NCI-H2227 (cell line): ENCODE data around the gene RPP25.
A peak's percentile ranks its signal among the peaks of the same experiment; 100 is the strongest.

ENCODE experiments used
- DNase-seq: peaks from one replicate; lab custom pipeline; 2025; ENCODE audit not compliant: unreplicated experiment; lab: John Stamatoyannopoulos, UW

RPP25 gene, protein sequence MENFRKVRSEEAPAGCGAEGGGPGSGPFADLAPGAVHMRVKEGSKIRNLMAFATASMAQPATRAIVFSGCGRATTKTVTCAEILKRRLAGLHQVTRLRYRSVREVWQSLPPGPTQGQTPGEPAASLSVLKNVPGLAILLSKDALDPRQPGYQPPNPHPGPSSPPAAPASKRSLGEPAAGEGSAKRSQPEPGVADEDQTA

DNA sequence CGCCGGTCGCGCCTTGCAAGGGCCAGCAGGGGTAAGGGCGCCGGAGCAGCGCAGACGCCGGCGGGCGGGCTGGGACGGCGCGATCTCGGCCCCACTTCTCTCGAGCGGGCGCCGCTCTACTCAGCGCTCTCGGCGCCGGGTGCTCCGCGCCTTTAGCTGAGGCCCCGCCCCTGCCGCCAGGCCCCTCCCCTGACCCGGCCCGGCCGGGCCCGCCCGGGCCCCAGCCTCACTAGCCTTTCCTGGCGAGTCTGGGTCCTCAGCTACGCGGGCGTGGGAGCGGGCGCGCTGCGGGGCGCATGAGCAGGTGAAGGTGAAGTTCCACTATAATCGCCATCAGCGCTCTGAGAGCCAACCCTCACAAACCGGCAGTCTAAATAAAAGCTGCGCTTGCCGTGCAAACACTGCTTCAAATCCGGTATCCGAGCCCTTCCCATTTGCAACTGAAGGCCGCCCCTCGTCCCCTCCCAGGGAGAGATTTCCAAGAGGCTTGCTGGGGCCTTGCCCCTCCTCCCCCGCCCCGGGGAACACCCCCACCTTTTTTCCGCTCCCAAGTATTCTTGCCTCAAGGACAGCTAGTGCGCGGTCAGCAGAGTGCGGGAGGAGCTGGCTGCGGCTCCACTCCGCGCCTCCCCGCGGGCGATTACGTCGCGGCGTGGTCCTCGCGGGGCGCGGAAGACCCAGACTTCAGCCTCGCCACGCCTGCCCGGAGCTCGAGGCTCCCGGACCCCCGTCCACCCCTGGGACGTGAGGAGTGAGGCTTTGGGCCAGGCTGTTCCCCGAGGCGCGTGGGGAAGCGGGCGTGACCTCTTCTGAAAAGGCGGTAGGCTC is at the start of gene RPP25:
RPP25 (minus strand) TSS at position 125 of the 828 bp plus-strand sequence. CDS start 189 bp downstream, outside the sequence.
- peak; percentile 85 for DNase-seq

DNA sequence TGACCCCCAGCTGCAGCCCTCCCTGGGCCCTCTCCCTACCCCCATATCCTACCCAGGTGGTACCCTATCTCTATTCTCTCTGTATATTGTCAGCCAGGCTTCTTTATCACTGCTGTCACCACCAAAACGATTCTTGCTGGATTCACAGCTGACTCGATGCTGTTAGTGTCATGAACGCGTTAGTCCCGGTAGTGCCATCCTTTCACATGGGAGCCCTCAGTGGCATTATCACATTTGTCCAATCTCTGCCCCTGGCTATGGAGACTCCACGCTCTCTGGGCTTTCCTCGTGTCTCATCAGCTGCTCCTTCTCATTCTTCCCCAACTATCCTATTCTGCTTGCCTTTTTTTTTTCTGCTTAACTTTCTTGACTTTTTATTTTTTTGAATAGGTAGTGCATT is 45.8 kb upstream of the RPP25 start:
- DNase-seq: no peak

DNA sequence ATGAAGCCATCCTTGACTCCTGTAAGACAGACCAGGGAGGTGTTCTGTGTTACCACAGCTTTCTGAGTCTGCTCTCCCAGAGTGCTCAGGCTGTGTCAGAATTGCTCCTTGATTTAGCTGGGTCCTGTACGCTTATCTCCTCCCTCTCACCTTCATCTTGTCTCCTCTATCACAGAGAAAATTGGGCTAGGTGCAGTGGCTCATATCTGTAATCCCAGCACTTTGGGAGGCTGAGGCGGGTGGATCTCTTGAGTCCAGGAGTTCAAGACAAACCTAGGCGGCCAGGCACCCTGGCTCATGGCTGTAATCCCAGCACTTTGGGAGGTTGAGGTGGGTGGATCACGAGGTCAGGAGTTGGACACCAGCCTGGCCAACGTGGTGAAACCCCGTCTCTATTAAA is 44.7 kb upstream of the RPP25 start:
- DNase-seq: no peak

DNA sequence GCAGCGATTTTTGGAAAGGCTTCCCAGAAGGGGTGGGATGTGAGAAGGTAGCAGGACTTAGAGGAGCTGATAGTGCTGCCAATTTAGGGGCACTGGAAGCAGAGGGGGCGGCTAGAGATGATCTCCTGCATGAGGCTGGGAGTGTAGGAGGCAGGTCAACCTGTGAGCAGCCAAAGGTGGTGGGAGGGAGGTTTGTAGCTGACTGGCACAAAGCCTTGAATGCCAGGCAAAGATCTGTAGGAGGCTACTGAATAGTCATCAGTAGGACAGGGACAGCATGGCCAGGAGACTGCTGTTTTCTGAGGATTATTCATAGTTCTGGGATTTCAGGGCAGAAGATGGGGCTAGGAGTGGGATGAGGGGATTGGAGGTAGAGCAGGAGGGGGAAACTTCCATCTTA is 41.0 kb upstream of the RPP25 start:
- DNase-seq: no peak

DNA sequence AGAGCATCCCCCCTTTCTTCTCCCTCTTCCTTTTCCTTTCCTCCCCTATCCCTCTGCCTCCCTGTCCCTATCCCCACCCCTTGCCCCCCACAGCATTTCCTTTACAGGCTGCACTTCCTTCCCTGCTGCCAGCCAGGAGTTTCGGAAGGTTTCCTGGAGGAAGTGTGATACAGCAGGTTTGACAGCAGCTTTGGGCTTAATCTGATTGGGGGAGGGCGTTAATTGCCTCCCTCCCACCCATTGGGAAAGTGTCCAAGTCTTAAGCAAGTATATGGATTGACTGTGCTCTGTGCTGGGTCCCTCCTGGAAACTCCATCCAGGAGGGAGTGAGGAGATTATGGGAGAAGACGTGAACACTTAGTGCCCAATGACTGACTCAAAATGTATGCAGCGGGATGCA is 40.6 kb upstream of the RPP25 start:
- DNase-seq: no peak

DNA sequence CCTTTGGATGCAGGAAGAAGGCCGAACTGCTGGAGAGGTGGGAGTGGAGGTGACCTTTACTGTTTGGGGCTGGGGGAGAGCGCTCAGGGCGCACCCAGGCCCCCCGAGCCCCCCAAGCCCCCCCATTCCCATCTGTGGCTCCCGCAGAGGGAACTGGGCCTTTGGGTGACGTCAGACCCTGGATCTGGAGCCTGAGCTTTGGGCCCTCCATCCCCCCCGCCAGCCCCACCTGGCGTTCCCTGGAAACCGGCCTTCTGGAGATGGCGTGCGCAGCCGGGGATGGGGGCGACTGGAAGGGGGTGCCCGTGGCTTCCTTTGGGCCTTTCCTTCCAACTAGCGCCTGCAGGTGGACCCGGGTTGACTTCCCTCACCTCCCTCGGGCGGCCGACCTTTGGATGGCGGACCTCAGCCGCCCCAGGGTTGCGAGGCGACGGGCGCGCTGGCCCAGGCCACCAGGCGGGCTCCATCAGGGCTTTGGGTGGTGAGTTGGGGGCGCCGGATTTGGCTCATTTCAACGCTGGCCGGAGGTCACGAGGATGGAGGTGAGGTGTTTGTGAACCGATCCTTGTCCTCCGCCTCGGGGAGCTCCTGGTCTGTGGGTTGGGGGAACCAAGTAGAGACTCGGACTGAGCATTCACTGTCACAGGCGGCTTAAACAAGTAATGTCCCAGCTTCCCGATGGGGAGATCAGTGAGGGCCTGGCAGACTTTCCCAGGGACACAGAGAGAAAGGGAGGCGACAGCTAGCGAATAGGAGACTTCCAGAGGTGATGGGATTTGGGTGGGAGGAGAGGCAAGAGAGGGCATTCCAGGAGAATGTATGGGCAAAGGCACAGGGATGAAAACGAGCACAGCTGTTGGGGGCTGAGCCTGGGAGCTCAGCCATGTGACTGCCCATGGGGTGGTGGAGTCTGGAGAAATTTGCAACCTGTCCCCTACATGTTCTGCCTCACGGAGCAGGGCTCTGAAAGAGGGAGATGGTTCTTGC is 39.5 kb upstream of the RPP25 start:
- peak; percentile 59 for DNase-seq

DNA sequence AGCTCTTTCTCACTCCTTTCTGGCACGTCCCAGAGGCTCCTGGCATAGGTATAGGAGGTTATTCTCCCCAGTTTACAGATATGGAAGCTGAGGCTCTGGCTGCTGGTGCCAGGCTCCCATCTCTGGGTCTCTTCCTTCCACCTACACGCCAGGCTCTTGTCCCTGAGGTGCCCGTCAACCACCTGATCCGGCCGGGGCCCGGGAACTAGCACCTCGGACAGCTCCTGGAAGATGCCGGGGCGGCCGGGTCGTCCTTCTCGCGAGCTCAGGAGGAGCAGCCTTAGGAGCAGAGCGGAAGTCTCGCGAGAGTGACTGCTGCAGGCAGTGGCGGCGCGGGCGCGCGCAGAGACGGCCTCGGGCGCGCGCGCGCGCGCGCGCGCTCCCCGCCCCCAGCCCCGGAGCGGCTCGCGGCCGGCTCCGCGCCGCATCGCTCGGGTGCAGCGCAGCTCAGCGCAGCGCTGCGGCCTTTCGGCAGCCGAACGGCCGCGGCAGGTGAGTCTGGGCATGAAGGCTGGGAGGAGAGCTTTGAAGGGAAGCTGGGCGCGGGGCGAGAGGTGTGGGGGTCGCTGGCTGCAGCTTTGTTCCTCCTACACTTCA is 38.7 kb upstream of the RPP25 start, which contains the start of gene SCAMP5:
SCAMP5 (plus strand) TSS at position 382 of the 597 bp plus-strand sequence. CDS start 16,277 bp downstream, outside the sequence.
- peak; percentile 96 for DNase-seq

DNA sequence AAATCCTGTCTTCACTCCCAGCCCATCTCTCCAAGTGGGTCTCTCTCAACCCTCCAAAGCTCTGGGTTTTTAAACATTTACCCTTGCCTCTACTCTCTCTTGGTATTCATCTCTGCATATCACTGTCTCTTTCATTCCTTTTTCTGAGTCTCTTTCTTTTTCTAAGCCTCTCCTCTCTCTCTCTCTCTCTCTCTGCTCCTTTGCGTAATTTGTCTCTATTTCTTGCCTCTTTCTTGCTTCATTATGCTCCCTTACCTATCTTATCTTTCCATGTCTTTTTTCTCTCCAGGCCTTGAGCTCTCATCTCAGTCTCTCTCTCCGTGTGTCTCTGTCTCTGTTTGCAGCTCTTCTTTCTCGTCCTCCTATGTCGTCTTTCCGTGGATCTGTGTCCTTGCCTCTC is 38.1 kb upstream of the RPP25 start:
- DNase-seq: no peak

DNA sequence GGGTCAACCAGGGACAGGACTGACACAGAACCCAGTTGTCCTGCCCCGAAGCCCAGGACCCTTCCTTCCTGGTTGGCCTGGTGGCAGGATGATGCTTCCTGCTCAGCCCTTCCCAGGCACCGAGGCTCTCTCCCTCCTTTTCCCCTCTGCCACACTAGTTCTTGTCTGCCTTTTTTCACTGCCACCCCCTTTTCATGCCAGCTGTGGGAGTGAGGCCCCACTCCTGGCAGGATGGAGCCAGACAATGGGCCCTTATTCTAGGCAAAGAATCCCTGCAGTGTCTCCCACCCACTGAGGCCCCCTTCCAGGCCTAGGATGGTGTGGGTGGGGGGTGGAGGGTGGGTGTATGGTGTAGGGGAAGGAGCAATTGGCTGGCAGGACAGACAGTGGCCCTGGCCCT is 37.7 kb upstream of the RPP25 start:
- DNase-seq: no peak

DNA sequence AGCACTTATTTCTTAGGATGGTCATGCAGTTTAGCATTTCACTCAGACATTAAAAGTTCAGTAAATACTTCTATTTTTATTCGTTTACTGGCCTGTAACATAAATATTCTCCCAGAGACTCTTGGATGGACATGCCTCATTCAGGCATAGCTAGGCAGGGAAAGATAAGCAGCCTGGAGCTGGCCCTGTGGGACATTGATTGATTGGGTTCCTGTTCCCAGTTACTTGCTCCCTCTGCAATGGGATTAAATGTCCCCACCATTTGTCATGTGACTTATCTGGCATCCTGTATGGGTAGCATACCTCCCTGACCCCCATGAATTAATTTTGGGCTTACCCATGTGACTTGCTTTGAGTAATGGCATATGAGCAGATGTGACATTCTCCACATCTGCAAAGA is 36.0 kb upstream of the RPP25 start:
- DNase-seq: no peak

DNA sequence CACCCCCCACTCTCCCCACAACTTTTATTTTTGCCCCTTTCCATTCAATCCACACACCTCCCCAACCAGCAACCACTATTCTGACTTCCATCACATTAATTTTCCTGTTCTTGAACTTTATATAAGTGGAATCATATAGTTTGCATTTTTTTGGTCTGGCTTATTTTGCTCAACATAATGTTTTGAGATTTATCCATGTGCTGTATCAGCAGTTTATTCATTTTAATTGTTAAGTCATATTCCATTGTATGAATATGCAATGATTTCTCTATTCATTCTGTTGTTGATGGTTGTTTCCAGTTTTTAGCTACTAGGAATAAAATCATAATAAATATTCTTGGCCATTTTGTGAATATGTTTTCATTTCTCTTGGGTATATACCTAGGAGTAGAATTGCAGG is 33.0 kb upstream of the RPP25 start:
- DNase-seq: no peak

DNA sequence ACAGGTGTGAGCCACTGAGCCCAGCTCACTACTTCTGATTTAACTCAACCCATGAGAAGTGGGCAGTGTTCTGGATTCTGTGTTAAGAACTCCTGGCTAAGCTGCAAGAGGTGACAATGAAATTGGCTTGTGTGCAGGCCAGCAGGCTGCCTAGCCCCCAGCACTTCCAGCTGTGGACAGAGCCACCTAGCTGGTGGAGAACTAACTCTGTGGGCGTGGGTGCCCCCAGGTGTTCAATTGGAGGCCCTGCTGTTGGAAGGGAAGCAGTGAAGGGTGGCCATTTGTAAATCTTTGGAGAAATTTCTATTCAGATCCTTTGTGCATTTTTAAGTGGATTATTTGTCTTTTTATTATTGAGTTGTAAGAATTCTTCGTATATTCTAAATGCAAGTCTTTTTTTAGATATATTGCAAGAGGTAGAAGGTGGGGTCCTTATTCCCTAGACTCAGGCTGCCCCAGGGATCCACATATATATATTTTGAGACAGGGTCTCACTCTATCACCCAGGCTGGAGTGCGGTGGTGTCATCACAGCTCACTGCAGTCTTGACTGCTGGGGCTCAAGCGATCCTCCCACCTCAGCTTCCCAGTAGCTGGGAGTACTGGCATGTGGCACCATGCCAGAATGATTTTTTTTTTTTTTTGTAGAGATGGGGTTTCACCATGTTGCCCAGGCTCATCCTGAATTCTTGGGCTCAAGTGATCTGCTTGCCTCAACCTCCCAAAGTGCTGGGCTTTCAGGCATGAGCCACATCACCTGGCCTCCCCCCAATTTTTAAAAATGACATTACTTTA is 31.6 kb upstream of the RPP25 start:
- DNase-seq: peak; percentile 50

DNA sequence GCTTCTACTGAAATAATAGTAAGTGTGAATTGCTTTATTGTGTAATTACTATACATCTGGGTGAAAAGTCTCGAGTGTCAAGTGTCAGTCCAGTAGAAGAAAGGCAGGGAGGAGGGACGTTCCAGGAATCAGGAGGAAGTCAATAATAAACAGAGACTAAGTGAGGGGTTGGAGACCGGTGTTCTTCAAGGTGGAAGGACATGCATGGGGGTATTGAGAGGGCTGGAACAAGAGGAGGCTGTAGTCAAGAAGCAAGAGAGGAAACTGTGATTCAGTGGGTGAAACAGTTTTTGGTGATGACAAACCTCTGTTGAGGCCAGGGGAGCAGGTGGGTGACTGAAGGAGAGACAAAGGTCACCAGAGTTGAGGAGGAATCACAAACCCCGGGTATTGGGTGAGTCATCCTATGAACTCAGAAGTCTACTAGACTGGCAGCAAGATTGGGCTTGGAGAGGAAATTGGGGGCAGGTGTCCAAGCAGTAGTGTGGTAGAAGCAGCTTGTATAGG is 27.2 kb upstream of the RPP25 start:
- no peak for DNase-seq

DNA sequence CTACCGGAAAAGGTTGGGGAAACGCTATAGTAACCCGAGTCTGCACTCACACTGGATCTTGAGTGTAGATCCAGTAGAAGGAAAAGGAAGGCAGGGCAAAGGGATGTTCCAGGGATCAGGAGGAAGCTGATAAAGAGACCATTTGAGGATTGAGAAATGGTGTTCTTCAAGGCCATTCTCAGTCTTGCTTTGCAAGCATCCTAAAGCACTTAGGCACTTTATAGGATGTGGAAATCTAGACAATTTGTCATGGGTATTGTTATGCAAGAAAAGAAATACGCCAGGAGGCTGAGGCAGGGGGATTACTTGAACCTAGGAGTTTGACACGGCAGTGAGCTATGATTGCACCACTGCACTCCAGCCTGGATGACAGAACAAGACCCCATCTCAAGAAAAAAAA is 25.6 kb upstream of the RPP25 start:
- no peak for DNase-seq

DNA sequence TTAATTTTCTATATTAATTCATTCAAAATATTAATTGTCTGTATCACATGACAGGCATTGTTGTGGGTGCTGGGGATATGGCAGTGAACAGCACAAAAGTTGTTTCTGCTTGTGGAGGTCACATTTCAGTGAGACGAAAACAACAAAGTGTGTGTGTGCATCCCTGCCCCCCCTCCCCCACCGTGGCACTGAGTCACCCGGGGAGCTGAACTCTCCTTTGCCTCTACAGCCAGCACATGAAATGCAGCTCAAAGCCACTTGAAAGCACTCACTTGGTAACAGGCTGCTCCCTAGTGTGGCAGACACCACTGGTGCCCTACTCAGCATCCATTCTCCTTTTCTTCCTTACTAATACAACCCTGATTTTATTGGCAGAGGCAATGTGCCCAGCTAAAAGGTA is 21.9 kb upstream of the RPP25 start:
- DNase-seq: peak; percentile 33

DNA sequence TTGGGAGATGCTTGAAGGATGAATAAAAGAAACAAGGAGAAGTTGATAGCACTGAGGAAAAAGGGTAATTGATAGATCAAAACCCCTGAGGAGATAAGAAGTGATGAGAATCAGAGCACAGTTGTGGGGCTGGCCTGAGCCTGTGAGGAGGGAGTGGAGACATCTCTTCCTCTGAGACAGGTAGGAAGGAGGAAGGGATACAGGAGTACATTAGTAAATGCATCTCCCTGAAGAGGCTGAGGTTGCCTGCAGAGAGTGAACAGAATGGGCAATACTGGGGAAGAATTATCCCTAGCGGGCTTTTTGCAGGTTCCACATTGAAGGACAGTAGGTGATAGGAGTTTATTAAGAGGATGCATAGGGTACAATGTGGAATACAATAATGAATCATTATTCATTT is 21.5 kb upstream of the RPP25 start:
- DNase-seq: no peak

DNA sequence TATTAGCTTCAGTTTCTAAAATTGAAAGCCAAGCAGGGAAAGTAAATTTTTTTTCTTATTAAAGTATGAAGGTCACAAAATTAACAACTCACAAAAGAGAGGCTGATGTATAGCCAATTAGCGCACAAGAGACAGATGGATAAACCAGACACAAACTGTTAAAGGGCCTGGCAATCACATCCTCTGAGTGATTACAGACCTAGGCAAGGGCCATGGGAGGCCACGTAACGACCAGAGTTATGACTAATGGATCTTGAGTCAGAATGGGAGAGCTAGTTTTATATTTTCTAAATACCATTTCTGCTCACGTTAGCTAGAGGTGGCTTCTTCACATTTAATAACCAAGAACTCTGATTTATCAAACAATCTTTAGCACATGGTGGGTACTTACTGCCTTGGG is 21.0 kb upstream of the RPP25 start:
- no peak for DNase-seq

DNA sequence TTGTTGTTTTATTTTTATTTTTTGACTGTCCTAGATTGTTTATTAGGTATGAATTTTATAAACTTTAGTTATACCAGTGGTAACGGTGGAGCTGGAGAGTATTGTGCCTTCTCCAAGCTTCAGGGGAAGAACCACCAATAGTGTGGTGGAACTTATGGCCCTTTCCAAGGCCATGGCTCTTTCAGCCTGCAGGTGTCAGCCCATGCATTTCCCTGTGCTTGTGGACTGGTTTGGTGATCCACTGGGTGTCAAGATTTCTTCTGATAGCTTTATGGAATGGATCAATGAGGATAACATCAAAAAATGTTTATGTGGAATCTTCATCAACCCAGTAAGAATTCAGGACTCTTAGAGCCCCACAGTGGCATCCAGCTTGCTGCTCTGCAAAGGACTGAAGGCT is 19.6 kb upstream of the RPP25 start:
- DNase-seq: no peak

DNA sequence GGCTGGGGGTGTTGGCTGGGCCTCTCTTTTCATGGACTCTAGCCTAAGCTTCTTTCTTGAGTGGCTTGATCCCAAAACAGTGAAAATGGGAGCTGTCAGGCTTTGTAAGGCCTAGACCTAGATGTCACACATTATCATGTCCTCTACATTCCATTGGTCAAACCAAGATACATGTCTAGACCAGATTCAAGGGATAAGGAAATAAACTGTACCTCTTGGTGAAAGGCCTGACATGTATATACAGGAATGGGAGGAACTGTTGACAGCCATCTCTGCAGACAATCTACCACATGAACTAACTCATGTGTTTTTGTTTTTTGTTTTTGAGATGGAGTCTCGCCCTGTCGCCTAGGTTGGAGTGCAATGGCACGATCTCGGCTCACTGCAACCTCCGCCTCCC is 11.1 kb upstream of the RPP25 start:
- no peak for DNase-seq

DNA sequence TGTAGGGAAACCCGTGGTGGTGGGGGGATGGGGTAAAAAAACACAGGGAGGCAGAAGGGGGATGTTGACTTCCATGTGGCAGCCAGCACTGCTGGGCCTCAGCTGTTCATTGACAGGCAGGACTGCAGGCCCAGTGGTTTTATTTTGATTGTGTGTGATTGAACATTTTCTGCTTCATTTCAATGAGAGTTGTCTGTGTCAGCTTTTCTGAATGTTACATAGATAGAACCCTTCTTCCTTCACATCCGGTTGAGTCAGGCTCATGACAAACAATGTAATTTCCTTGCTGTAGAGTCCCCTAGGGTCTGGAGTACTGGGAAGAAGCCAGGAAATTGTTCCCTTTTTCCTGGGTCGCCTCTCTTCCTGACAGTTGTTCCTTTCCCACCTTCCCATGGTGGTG is 8.2 kb upstream of the RPP25 start:
- peak; percentile 9 for DNase-seq
